ENCODE measurements around the gene LDLR.
"Not testable (repeated sequence)": the region's sequence is repeated elsewhere in the genome, so short reads cannot be mapped to it uniquely, and the experiment has no call there.

The LDLR gene

DNA sequence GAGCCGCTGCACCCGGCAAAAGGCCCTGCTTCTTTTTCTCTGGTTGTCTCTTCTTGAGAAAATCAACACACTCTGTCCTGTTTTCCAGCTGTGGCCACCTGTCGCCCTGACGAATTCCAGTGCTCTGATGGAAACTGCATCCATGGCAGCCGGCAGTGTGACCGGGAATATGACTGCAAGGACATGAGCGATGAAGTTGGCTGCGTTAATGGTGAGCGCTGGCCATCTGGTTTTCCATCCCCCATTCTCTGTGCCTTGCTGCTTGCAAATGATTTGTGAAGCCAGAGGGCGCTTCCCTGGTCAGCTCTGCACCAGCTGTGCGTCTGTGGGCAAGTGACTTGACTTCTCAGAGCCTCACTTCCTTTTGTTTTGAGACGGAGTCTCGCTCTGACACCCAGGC lies 17.2 kb downstream of the LDLR start:
- DNase-seq (ENCODE audit: low read depth), result no peak

- DNase-seq (ENCODE audit: low read depth), result no peak
These were observed 19.5 kb downstream of the LDLR start for GRCh38 chr19:11108746-11109145.

GRCh38 chr19:11111117-11111770 lies 22.0 kb downstream of the LDLR start:
- DNase-seq (ENCODE audit: low read depth), result no peak

GRCh38 chr19:11111771-11112144 lies 22.5 kb downstream of the LDLR start:
- DNase-seq (ENCODE audit: low read depth), result no peak

GRCh38 chr19:11113140-11113708 lies 24.0 kb downstream of the LDLR start:
- no peak for DNase-seq (ENCODE audit: low read depth)

DNA sequence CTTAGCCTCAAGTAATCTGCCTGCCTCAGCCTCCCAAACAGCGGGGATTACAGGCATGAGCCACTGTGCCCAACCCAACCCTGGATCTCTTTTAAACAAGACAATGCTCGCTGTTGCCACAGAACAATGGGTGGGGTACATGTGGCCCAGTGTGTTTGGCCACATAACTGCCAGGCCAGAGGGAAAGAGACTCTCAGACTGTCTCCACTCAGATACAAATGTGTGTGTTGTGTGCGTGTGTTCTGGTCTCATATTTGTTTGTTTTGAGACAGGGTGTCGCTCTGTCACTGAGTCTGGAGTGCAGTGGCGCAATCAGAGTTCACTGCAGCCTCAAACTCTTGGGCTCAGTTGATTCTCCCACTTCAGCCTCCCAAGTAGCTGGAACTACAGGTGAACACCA lies 25.8 kb downstream of the LDLR start:
- DNase-seq (ENCODE audit: low read depth), result no peak

DNA sequence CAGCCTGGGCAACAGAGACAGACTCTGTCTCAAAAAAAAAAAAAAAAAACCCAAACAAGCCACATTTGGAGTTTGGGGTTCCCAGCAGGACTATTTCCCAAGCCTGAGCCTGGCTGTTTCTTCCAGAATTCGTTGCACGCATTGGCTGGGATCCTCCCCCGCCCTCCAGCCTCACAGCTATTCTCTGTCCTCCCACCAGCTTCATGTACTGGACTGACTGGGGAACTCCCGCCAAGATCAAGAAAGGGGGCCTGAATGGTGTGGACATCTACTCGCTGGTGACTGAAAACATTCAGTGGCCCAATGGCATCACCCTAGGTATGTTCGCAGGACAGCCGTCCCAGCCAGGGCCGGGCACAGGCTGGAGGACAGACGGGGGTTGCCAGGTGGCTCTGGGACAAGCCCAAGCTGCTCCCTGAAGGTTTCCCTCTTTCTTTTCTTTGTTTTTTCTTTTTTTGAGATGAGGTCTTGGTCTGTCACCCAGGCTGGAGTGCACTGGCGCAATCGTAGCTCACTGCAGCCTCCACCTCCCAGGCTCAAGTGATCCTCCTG lies 26.7 kb downstream of the LDLR start:
- no peak for DNase-seq (ENCODE audit: low read depth)

- no peak for DNase-seq (ENCODE audit: low read depth)
These were observed 27.2 kb downstream of the LDLR start for GRCh38 chr19:11116507-11116906.

GRCh38 chr19:11121963-11122362 lies 32.7 kb downstream of the LDLR start:
- not testable (repeated sequence) for DNase-seq (ENCODE audit: low read depth)

- DNase-seq (ENCODE audit: low read depth), result no peak
These were observed 33.9 kb downstream of the LDLR start for GRCh38 chr19:11123114-11123513.

DNA sequence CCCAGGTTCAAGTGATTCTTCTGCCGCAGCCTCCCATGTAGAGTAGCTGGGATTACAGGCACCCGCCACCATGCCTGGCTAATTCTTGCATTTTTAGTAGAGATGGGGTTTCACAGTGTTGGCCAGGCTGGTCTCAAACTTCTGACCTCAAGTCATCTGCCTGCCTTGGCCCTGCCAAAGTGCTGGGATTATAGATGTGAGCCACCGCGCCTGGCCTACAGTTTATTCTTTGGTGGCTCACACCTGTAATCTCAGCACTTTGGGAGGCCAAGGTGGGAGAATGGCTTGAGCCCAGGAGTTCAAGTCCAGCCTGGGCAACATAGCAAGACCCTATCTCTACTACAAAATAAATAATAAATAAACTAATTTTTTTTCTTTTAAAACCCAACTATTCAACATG lies 34.9 kb downstream of the LDLR start:
- not testable (repeated sequence) for DNase-seq (ENCODE audit: low read depth)

- peak; percentile 65 for DNase-seq (ENCODE audit: low read depth)
These were observed 36.9 kb downstream of the LDLR start for GRCh38 chr19:11125994-11126685.

DNA sequence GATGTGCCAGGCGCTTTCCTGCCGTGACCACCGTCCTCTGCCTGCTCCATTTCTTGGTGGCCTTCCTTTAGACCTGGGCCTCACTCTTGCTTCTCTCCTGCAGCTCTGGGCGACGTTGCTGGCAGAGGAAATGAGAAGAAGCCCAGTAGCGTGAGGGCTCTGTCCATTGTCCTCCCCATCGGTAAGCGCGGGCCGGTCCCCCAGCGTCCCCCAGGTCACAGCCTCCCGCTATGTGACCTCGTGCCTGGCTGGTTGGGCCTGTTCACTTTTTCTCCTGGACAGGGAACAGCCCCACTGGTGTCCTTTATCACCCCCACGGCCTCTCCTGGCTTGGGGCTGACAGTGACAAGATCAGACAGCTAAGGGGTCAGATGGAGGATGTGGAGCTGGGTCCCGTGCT lies 38.6 kb downstream of the LDLR start:
- DNase-seq (ENCODE audit: low read depth), result no peak

GRCh38 chr19:11130824-11131455 lies 41.7 kb downstream of the LDLR start:
- peak; percentile 58 for DNase-seq (ENCODE audit: low read depth)

GRCh38 chr19:11131471-11131870 lies 42.2 kb downstream of the LDLR start:
- DNase-seq (ENCODE audit: low read depth), result no peak

DNA sequence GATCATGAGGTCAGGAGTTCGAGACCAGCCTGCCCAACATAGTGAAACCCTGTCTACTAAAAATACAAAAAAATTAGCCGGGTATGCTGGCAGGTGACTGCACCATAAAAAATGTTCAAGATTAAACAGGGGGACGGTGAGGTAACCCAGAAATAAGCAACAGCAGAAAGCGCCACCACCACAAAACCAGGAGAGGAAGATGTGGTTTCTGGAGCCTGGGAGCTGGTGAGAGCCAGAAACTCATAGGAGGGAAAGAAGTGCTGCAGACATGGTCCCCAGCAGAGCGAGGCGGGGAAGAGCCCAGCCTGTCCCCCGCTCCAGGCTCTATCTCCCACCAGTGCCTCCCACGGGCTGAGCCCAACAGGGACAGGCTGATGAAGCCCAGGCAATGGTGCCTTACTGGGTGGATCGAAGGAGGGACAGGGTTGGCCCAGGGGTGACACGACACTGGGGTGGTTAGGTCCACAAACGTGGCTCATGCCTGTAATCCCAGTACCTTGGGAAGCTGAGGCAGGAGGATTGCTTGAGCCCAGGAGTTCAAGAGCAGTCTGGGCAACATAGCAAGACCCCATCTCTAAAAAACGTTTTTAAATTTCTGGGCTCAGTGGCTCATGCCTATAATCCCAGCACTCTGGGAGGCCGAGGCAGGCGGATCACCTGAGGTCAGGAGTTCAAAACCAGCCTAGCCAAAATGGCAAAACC lies 47.3 kb downstream of the LDLR start:
- no peak for DNase-seq (ENCODE audit: low read depth)

- peak; percentile 26 for DNase-seq (ENCODE audit: low read depth)
These were observed 48.5 kb downstream of the LDLR start for GRCh38 chr19:11137542-11138384.

- no peak for DNase-seq (ENCODE audit: low read depth)
These were observed 49.5 kb downstream of the LDLR start for GRCh38 chr19:11138601-11139300.

GRCh38 chr19:11140023-11140538 lies 50.8 kb downstream of the LDLR start:
- DNase-seq (ENCODE audit: low read depth), result not testable (repeated sequence)

DNA sequence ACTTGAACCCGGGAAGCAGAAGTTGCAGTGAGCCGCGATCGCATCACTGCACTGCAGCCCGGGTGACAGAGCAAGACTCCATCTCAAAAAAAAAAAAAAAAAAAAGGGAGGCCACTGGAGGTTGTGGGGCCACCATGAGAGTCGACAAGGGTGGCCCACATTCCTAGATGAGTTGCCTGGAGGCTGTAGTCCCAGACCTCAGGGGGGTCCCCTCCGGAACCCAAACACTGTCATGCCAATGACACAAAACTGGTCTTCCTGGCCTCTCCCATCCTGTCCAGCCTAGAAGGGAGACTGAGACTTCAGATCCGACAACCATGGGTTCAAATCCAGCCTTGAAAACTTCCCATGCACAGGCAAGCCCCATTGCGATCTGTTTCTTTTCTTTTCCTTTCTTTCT lies 51.6 kb downstream of the LDLR start:
- DNase-seq (ENCODE audit: low read depth), result no peak
